Suppressor macrophage (primary cell): ENCODE results near the gene DNAH5.
A peak's percentile ranks its signal among the peaks of the same experiment; 100 is the strongest.
"Not testable (repeated sequence)": the region's sequence is repeated elsewhere in the genome, so short reads cannot be mapped to it uniquely, and the experiment has no call there.

Experiments
- DNase-seq, 4 experiments: peaks; one replicate each; pipeline ENCODE4 v3.0.0-alpha.2; 2020 to 2022
- total RNA-seq, 17 experiments: gene quantifications; one replicate each; lab custom pipeline; 2026; ENCODE audit warnings: mixed read lengths in 6 of 17, inconsistent platforms in 3 of 17; lab: John Stamatoyannopoulos, UW

DNAH5 gene, protein sequence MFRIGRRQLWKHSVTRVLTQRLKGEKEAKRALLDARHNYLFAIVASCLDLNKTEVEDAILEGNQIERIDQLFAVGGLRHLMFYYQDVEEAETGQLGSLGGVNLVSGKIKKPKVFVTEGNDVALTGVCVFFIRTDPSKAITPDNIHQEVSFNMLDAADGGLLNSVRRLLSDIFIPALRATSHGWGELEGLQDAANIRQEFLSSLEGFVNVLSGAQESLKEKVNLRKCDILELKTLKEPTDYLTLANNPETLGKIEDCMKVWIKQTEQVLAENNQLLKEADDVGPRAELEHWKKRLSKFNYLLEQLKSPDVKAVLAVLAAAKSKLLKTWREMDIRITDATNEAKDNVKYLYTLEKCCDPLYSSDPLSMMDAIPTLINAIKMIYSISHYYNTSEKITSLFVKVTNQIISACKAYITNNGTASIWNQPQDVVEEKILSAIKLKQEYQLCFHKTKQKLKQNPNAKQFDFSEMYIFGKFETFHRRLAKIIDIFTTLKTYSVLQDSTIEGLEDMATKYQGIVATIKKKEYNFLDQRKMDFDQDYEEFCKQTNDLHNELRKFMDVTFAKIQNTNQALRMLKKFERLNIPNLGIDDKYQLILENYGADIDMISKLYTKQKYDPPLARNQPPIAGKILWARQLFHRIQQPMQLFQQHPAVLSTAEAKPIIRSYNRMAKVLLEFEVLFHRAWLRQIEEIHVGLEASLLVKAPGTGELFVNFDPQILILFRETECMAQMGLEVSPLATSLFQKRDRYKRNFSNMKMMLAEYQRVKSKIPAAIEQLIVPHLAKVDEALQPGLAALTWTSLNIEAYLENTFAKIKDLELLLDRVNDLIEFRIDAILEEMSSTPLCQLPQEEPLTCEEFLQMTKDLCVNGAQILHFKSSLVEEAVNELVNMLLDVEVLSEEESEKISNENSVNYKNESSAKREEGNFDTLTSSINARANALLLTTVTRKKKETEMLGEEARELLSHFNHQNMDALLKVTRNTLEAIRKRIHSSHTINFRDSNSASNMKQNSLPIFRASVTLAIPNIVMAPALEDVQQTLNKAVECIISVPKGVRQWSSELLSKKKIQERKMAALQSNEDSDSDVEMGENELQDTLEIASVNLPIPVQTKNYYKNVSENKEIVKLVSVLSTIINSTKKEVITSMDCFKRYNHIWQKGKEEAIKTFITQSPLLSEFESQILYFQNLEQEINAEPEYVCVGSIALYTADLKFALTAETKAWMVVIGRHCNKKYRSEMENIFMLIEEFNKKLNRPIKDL (N-terminal part only)
- total RNA-seq, result 0 to 11.1 (median 0.03) reads per million in 17 experiments

DNA sequence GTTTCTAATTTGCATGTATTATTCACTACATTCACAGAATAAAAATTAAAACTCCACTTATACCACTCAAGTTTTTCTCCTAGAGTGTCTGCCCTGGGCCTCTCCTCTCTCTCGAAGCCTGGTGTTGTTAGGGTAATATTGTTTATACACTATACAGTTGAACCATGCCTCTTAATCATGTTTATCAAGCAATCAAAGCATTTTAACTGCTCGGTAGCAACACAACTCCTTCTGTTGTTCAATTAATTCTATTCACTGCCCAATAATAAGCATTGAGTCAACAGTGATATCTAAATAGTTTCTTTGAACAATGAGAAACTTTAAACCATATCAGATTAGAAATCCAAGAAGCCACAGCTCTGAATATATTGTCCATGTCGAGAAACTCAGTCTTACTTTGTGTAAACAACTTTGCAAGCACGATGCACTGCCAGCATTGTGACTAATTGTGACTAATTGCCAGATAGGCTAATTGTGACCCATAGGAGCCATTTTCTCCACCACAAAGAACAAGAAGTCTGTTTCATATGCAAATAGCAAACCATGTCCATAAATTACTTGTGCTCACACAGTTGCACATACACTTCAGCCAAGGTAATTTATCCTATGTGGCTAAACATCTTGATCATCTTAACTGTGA lies at the start of gene DNAH5:
DNAH5 (minus strand) TSS at position 129 of the 640 bp plus-strand sequence. CDS start 250 bp downstream, outside the sequence.
- no peak for DNase-seq

DNA sequence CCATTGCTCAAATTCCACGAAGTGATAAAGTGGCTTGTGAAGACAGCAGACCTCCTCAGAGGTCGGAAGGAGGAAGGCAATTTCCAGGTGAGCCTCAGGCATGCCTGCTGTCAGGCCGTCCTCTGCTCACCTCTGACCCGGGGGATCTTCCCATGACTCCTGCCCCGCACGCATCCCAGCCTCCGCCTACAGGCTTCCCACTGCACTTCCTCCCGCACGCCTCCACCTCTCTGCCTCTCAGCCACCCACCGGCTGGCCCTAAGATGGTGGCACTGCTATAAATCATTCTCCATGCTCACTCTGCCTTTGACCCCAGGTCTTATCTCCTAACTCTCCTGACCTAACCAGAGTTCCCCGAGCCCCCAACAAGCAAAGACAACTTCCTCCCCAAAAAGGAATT lies 49.4 kb upstream of the DNAH5 start:
- DNase-seq, result no peak

DNA sequence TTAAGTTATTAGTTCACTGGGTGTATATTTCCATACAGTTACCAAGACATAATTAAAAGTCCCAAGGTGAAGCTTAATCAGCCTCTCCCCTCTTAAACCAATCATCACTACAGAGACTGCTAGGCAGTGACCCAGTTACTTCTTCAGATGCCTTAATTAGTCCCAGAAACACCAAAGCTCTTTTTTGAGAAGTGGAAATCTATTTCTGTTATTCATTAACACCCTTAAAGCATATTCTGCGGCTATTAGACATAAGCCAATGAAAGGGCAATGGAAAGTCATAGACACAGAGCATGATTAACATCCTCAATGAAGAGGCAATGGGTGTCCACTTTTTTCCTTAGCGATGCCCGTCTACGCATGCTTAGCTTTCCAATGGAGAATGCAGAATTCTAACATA lies 48.3 kb upstream of the DNAH5 start:
- DNase-seq, result no peak

DNA sequence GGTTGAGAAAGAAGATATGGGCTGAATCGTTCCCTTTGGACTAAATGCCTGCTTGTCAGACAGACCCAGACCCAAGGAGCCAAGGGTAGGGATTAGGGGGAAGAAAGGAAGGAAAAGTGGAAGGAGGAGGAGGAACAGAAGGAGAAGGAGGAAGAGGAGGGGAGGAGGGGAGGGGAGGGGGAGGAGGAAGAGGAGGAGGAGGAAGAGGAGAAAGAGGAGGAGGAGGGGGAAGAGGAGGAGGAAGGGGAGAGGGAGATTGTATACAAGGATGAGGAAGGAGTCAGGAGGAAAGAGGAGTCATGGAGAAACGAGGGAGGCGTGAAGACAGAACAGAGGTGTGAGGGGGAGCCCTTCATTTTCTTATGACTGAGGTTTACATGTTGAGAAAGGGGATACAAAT lies 46.9 kb upstream of the DNAH5 start:
- no peak for DNase-seq

DNA sequence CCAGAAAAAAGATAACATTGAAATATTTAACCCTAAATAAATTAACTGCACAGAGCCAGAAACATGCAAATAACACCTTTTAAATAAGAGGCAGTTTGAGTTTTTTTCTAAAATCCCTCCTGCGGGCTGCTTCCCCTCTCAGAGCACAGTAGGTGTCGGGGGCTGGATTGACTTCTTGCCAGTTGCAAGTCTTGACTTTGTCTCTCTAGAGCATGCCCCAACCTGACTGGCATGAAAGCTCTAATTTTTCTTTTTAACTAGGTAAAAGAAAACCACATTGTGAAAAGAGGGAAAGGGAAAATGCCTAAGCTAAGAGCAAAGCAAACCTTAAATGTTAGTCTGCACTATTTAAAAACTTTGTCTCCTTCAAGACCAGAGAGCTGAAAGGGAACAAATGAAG lies 46.4 kb upstream of the DNAH5 start:
- no peak for DNase-seq

DNA sequence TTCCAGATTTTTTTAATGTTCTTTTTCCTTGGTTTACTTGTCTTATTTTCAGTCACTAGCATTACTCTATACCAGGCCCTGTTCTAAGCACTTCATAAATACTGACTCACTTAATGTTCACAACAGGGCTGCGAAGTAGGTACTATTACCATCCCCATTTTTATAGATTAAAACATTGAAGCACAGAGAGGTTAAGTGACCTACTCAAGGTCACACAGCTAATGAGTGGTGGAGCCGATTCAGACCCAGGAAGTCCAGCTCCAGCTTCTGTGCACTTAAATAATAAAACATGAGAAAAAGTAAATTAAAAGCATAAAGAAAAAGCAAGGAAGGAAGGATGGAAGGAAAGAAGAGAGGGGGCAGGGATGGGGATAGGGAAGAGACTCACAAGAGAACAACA lies 45.3 kb upstream of the DNAH5 start:
- DNase-seq, result no peak

DNA sequence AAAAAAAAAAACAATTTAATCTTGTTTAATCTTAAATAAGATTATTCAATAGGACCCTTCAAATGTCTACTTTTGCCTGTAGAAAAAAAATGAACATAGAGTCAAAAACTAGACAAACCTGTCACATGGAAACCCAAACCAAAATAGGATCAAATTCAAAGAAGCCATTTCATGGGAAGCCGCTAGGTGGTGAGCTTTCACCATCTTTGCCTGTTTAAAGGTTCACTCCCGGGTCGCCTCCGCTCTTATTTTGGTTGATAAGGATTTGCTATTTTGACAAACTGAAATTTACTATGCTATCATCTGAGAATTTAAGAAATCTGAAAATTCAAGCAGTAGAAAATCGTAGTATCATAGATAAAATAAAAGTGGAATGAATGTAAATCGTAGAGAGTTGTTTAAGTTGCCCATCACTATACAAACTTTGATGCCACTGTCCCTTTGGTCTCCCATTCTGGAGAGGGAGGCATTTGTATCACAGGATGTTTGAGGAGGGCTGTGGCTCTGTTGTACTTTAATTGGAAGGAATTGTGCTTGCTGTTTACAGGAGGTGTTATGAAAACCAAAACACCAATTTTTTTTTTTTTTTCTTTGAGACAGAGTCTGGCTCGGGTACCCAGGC lies 43.5 kb upstream of the DNAH5 start:
- peak; percentile 62 to 74 (median 72) for DNase-seq

DNA sequence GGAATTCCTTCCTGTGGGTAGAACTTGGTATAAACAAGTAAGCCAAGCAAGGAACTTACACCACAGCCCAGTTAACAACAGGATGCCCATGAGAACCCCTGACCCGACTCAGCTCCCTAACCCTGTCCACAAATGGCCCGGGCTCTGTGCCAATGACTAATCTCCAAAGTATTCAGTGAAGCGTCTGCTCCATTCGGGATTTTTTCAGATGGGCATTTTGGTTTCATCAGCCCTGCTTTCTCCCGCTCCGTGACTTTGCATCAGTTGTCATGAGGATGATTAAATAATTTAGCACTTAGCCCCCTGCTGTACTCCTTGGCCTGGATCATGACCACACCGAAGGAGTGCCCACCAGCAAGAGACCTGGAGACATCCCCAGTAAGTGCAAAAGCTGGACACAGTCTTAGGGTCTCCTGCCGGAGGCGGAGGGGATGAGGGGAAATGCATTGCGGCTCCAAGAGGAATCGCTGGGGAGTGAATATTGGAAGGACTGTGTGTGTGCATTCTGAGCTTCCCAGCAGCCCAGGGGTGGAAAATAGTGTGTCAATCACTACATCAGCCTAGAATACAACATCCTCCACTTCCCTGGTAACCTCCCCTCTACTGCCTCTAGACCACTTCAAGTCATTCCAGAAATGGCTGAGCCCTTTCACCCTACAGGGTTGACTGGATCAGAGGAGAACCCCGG lies 41.4 kb upstream of the DNAH5 start:
- no peak for DNase-seq

DNA sequence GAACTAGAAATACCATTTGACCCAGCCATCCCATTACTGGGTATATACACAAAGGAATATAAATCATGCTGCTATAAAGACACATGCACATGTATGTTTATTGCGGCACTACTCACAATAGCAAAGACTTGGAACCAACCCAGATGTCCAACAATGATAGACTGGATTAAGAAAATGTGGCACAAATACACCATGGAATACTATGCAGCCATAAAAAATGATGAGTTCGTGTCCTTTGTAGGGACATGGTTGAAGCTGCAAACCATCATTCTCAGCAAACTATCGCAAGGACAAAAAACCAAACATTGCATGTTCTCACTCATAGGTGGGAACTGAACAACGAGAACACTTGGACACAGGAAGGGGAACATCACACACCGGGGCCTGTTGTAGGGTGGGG lies 40.4 kb upstream of the DNAH5 start:
- not testable (repeated sequence) for DNase-seq

DNA sequence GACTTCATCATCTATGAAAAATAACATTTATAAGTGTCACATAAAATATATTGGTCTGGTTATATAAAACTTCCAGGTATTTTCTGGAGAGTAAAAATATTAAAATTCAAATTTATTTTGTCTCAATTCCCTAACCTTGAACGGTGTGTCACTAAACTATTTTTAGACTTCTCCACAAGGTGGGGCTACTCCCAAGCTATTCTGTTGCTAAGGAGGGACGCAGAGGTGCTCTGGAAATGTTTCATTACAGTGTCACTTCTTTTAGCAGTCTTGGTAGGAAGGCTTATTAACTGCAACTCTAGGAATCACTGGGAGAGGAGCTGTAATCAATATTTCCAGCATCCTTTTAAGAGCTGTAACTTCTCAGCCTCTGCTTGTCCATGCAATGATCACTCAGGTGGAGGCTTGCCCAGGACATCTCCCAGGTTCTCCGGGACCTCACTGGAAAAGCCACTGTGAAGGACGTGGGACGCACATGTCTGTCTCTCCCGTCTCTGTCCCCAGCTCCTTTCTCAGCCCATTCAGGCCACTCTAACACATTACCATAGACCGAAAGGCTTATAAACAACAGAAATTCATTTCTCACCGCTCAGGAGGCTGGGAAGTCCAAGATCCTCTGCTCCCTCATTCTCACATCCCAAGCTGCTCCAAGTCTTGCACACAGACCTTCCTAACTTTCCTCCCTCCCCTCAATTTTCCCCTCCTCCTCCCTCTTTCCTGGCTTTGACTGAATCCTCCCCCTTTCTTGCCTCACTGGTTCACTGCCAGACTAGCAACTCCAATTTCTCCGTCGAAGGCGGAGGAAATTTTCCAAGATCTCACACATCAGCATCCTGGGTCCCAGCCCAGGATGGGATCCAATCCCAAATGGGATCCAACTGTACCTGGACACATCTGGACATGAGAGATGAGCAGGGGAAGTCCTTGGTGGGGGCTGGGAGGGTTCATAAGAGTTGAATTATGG lies 32.7 kb upstream of the DNAH5 start:
- peak in 2 of 4 experiments; percentile 6 to 9 for DNase-seq

DNA sequence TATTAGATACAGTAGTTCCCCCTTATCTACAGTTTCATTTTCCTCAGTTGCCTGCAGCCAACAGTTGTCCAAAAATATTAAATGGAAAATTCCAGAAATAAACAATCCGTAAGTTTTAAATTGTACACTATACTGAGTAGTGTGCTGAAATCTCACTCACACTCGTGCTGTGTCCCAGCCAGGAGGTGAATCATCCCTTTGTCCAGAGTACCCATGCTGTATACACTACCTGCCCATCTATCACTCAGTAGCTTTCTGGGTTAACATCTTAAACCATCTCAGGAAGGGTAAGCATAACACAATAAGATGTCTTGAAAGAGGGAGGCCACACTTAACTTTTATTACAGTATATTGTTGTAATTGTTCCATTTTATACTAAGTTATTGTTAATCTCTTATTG lies 31.7 kb upstream of the DNAH5 start:
- no peak for DNase-seq

DNA sequence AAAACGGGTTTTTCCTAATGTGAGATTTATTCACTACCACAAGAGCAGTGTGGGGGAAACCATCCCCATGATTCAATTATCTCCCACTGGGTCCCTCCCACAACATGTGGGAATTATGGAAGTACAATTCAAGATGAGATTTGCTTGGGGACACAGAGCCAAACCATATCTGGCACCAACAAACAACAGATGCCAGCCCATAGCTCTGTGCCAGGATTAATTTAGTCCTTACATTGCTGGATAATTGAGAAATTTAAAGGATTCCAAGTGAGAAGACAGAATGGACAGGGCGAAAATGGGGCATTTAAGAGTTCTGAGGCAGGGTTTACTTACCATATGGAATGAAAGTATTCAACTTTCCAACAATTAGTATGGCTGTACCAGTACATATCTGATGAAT lies 30.8 kb upstream of the DNAH5 start:
- no peak for DNase-seq

DNA sequence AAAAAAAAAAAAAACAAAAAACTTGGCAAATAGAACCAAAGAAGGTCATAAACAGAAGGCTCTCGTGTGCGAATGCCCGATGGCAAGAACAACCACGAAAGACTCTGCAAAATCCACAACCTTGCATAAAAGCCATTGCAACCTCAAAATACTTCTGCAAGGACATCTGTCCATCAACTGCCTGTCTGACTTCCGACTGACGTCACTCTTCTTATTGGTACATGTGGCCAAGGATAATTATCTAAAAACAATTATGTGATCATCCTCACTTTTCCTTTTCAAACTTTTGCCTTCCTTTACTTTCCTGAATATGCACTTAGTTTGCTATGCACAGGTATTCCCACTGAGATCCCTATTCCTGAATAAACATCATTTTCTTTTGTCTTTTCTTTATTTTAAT lies 29.2 kb upstream of the DNAH5 start:
- DNase-seq, result no peak

DNA sequence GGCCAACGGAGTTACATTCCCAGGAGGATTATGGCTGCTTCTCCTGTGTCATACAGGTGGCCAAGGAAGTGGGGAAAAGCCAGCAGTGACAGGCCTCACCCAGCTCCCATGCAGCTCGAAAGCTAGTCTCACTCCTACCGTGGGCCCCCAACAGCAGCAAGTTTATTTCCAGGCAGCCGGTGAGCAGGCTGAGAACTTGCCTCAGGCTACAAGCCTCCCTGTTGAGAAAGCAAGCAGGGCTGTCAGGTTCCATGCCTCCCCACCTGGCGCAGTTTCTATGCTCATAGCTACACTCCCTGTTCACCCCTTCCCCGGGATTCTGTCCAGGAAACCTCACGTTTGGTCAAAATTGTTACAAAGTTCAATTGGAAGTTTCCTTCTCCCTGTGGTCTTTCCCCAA lies 27.5 kb upstream of the DNAH5 start:
- DNase-seq, result no peak

DNA sequence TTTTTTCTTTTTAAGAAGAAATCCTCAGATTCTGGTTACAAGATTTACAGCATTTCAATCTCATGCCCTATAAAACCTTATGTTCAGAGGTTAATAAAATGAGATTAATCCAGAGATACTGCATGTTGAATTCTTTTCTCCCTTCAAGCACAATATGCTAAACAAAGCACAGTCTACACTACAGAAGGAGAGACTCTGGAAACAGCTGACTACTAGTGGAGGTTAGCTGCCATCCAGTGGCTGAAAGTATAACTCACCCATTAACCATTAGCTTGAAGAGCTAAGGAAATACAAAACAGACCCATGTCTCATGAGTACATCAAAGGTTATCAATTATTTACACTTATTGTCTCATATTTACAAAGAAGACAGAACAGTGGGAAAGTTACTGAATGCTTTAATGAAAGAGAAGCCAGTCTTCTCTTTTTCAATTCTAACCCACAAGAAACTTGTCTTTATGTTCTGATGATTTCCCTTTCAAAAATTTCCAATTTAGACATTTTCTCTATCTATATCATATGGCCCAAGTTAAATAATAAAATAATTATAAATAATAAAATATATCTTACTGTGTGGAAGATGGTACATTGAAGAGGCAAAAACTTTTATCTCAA lies 12.7 kb upstream of the DNAH5 start:
- peak; percentile 42 to 47 (median 45) for DNase-seq

DNA sequence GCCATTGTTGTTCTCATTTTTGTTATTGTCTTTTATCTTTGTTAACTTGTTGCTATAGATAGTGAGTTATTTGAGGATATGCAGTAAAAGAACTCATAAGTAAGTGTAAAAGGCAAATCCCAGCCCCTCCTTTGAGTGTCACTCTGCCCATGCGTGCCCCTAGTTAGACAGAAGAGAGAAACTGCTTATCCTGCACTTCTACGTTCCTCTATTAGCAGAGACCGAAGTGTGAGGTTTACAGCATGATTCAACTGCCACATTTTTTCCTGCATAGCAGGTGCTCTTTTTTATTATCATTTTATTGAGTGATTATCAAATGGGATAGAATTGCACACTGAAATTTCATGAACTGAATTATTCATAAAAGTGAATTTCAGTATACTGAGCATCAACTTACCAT lies 12.0 kb upstream of the DNAH5 start:
- DNase-seq, result peak in 1 of 4 experiments; percentile 1

DNA sequence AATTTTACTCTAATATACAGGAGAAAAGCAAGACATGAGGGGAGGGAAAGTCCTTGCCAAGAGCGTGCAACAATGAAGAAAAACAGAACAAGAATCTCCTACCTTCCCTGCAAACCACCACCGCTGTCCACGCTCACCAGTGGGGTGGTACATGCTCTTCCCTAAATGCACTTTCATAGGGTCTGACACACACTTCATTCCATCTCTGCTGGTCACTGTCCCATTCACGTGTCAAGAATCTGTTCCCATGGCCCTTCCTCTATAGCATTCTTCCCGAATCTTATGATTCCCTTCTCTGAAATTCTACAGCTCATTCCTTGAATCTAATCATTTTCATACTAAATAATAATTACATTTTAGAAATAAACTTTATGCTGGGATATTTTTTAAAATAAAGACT lies 11.4 kb upstream of the DNAH5 start:
- DNase-seq, result no peak

DNA sequence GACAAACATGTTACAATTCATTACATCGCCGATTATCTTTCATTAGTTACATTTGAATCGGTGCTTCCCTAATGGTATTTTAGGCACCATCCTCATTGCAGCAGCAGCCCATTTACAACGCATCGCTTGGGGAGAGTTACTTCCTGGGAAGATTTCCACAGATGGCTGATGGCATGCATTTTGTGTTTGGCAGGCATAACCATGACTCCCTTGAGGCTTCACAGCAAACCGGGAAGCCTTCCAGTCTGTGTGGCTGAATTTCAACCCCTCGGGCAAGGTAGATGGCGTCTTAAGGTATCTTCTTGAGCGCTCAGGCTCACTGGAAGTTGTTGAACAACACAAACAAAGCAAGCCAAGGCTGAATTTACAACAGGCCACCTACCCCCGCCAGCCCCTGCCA lies 1.6 kb upstream of the DNAH5 start:
- no peak for DNase-seq

DNA sequence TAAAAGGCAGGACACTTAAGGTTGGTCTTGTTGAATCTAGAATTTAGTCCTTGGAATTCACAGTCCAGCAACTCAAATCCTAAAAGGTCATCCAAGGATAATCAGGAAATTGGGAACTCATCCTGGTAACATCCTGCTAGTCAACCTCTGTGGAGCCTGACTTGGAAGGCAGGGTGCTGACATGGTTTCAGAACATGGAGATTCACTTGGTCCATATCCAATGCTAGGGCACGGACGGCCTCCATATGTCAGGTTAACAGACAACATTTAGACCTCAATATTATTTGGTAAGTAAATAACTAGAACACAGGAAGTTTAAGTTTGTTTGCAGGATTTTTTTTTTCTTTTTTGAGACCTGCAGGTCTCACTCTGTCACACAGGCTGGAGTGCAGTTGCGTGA lies 783 bp upstream of the DNAH5 start:
- no peak for DNase-seq

DNA sequence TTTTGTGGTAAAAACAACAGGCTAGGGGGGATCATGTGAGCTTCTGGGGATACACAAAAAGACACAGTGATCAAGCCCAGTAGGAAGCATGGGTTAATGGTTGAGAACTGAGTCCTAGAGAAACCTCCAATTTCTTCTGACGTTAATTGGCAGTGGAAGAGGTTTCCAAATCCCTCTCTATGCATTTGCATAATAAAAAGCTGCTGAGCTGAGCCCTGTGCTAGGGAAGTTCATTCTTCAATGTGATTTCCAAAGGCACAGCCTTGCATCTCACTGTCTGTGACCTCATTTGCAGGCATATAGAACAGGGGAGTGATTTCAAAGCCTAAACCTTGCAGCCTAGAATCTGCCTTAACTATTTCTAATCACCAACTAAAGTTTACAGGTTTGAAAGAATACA lies 812 bp downstream of the DNAH5 start:
- no peak for DNase-seq
